HG02852 (cell line): Measurements from ENCODE around the gene HECA.

Experiments used
- ATAC-seq: cut with Tn5 transposase; IDR thresholded peaks from one replicate; pipeline ENCODE4 v1.9.1; 2021; ENCODE audit warnings: mild to moderate bottlenecking, moderate library complexity; ENCODE audit not compliant: unreplicated experiment

HECA gene

GRCh38 chr6:139159016-139159415, 24.1 kb downstream of the HECA start:
- no peak for ATAC-seq

GRCh38 chr6:139161169-139161568, 26.3 kb downstream of the HECA start:
- peak; percentile 9 for ATAC-seq

- ATAC-seq: peak; percentile 99
Observed at GRCh38 chr6:139161817-139162284, 27.0 kb downstream of the HECA start.

GRCh38 chr6:139164001-139164400, 29.1 kb downstream of the HECA start:
- ATAC-seq: no peak

- no peak for ATAC-seq
Observed at GRCh38 chr6:139165324-139165723, 30.4 kb downstream of the HECA start.

- ATAC-seq: no peak
Observed at GRCh38 chr6:139166238-139166955, 31.5 kb downstream of the HECA start.

GRCh38 chr6:139166956-139167313, 32.1 kb downstream of the HECA start:
- ATAC-seq: no peak

GRCh38 chr6:139172151-139172550, 37.3 kb downstream of the HECA start:
- no peak for ATAC-seq

- peak; percentile 59 for ATAC-seq
Observed at GRCh38 chr6:139172567-139172966, 37.7 kb downstream of the HECA start.

GRCh38 chr6:139173172-139173571, 38.3 kb downstream of the HECA start:
- ATAC-seq: no peak

- ATAC-seq: no peak
Observed at GRCh38 chr6:139173822-139174221, 38.9 kb downstream of the HECA start.

GRCh38 chr6:139174961-139175360, 40.1 kb downstream of the HECA start:
- no peak for ATAC-seq

- ATAC-seq: peak; percentile 51
Observed at GRCh38 chr6:139175389-139175948, 40.6 kb downstream of the HECA start.

- no peak for ATAC-seq
Observed at GRCh38 chr6:139181236-139181635, 46.4 kb downstream of the HECA start.

- no peak for ATAC-seq
Observed at GRCh38 chr6:139184047-139184446, 49.2 kb downstream of the HECA start.

GRCh38 chr6:139184459-139184858, 49.6 kb downstream of the HECA start:
- no peak for ATAC-seq

GRCh38 chr6:139186242-139186641, 51.4 kb downstream of the HECA start:
- ATAC-seq: no peak

GRCh38 chr6:139186692-139187091, 51.8 kb downstream of the HECA start:
- no peak for ATAC-seq

- no peak for ATAC-seq
Observed at GRCh38 chr6:139187489-139187888, 52.6 kb downstream of the HECA start.

GRCh38 chr6:139189665-139190064, 54.8 kb downstream of the HECA start:
- no peak for ATAC-seq

GRCh38 chr6:139194740-139195139, 59.9 kb downstream of the HECA start:
- no peak for ATAC-seq

GRCh38 chr6:139198529-139199288, 63.8 kb downstream of the HECA start:
- ATAC-seq: no peak
